Endothelial cell (in vitro differentiated cells): ENCODE data around the gene MRPL43. TPM values are rescaled to one million over a fixed set of nuclear protein-coding genes. Genes with fewer than 3 reads are reported as not detected.

Experiments used
- DNase-seq: peaks from one replicate; pipeline ENCODE4 v3.0.0; 2021; ENCODE audit warnings: low spot score
- H3K27ac Mint-ChIP-seq: one replicate; pipeline ENCODE4 v1.8.0; 2021; ENCODE audit warnings: mixed read lengths, inconsistent platforms; ENCODE audit not compliant: unreplicated experiment
- H3K27me3 Mint-ChIP-seq: one replicate; pipeline ENCODE4 v1.8.0; 2021; ENCODE audit warnings: mild to moderate bottlenecking, moderate library complexity, mixed read lengths, inconsistent platforms; ENCODE audit not compliant: unreplicated experiment
- H3K36me3 Mint-ChIP-seq: one replicate; pipeline ENCODE4 v1.8.0; 2021; ENCODE audit warnings: mild to moderate bottlenecking, low read depth, mixed read lengths, inconsistent platforms; ENCODE audit not compliant: unreplicated experiment
- H3K4me1 Mint-ChIP-seq: one replicate; pipeline ENCODE4 v1.8.0; 2021; ENCODE audit warnings: mild to moderate bottlenecking, mixed read lengths, inconsistent platforms; ENCODE audit not compliant: unreplicated experiment
- H3K4me3 Mint-ChIP-seq: one replicate; pipeline ENCODE4 v1.8.0; 2021; ENCODE audit warnings: mild to moderate bottlenecking, mixed read lengths, inconsistent platforms; ENCODE audit not compliant: unreplicated experiment
- H3K9me3 Mint-ChIP-seq: one replicate; pipeline ENCODE4 v1.8.0; 2021; ENCODE audit warnings: mixed read lengths, inconsistent platforms; ENCODE audit not compliant: unreplicated experiment
- CTCF ChIP-seq: fragments of 200-600 bp; sonication (generic); IDR thresholded peaks from one replicate; pipeline ENCODE4 v1.5.0; 2021; ENCODE audit warnings: antibody characterized with exemption; ENCODE audit not compliant: unreplicated experiment
- total RNA-seq: library from RNA; stranded (reverse); fragmentation: NEBNext Ultra II Directional; extraction: Animal tissue kit (Norgen Biotek cat#: 25700); gene quantifications from one replicate; pipeline ENCODE4 v1.2.1, GENCODE V29; 2021; ENCODE audit not compliant: unreplicated experiment

Gene MRPL43
- total RNA-seq, 1 donor from 2014 or later = 51.8 TPM

GRCh38 chr10:101014230-101014884, 27.1 kb upstream of the MRPL43 start:
- H3K27ac Mint-ChIP-seq = no peak overlapping the region
- H3K4me3 Mint-ChIP-seq = no peak overlapping the region
- peaks cover 17% of the 10 kb centered on the region for H3K27me3 Mint-ChIP-seq
- no peaks in the 10 kb centered on the region for H3K36me3 Mint-ChIP-seq
- peaks cover 18% of the 10 kb centered on the region for H3K4me1 Mint-ChIP-seq
- DNase-seq = peak; percentile 90
- peak; percentile 61 for TF ChIP-seq CTCF
- no peaks in the 10 kb centered on the region for H3K9me3 Mint-ChIP-seq

- Mint-ChIP-seq H3K4me1 (peaks cover 15% of the 10 kb centered on the region), H3K27ac (no peak overlapping the region), H3K9me3 (no peaks in the 10 kb centered on the region), H3K36me3 (no peaks in the 10 kb centered on the region), H3K27me3 (peaks cover 14% of the 10 kb centered on the region), H3K4me3 (no peak overlapping the region)
- DNase-seq = no peak
- TF ChIP-seq CTCF = no peak
Measured at GRCh38 chr10:101013365-101013825, 26.1 kb upstream of the MRPL43 start.

- H3K36me3 Mint-ChIP-seq = no peaks in the 10 kb centered on the region
- H3K27ac Mint-ChIP-seq = no peak overlapping the region
- peak; percentile 84 for TF ChIP-seq CTCF
- peaks cover 13% of the 10 kb centered on the region for H3K4me1 Mint-ChIP-seq
- H3K9me3 Mint-ChIP-seq = no peaks in the 10 kb centered on the region
- H3K4me3 Mint-ChIP-seq = no peak overlapping the region
- peaks cover 15% of the 10 kb centered on the region for H3K27me3 Mint-ChIP-seq
- peak; percentile 84 for DNase-seq
Measured at GRCh38 chr10:101012525-101013364, 25.4 kb upstream of the MRPL43 start.

- Mint-ChIP-seq H3K36me3 (no peaks in the 10 kb centered on the region), H3K27me3 (peaks cover 15% of the 10 kb centered on the region), H3K9me3 (no peaks in the 10 kb centered on the region), H3K4me1 (peaks cover 13% of the 10 kb centered on the region), H3K4me3 (no peak overlapping the region), H3K27ac (no peak overlapping the region)
- peak; percentile 33 for DNase-seq
- peak; percentile 18 for TF ChIP-seq CTCF
Measured at GRCh38 chr10:101011517-101012423, 24.5 kb upstream of the MRPL43 start.
